HepG2 (cell line): Measurements from ENCODE around the gene MAP3K3.

Source experiments
- EP300 ChIP-seq, 3 experiments: sonication (generic) in 1 of 3; formaldehyde crosslinking in 1 of 3; IDR thresholded peaks; 2 replicates each; pipeline versions ENCODE4 v1.5.1 to v1.6.1; 2011 to 2020; ENCODE audit warnings: low read depth in 2 of 3, low read length in 2 of 3, borderline replicate concordance in 1 of 3, improper control_type of control experiment in 1 of 3, mild to moderate bottlenecking in 1 of 3, missing genetic modification reagents in 1 of 3, moderate library complexity in 1 of 3
- GABPA ChIP-seq, 2 experiments: IDR thresholded peaks; 2 replicates each; pipeline ENCODE4 v1.6.1; 2011 to 2016; ENCODE audit warnings: low read depth in 2 of 2, low read length in 1 of 2, missing biosample characterization in 1 of 2, missing genetic modification characterization in 1 of 2
- PHF21A ChIP-seq: sonication (generic); formaldehyde crosslinking; IDR thresholded peaks from 2 replicates; pipeline ENCODE4 v1.5.0; 2020; ENCODE audit warnings: mild to moderate bottlenecking, missing genetic modification reagents
- YY1 ChIP-seq: IDR thresholded peaks from 2 replicates; pipeline ENCODE4 v1.6.1; 2011; ENCODE audit warnings: low read length, low read depth, moderate library complexity, mild to moderate bottlenecking; ENCODE audit not compliant: insufficient read depth, insufficient replicate concordance
- ZNF180 ChIP-seq: sonication (generic); formaldehyde crosslinking; IDR thresholded peaks from 2 replicates; pipeline ENCODE4 v1.4.0; 2020; ENCODE audit warnings: low read depth, missing genetic modification reagents, borderline replicate concordance
- ZNF296 ChIP-seq: sonication (generic); formaldehyde crosslinking; conservative IDR thresholded peaks from 2 replicates; pipeline ENCODE4 v1.5.0; 2020; ENCODE audit warnings: mild to moderate bottlenecking, missing genetic modification reagents
- ZNF768 ChIP-seq: sonication (generic); formaldehyde crosslinking; IDR thresholded peaks from 2 replicates; pipeline ENCODE4 v1.4.0; 2020; ENCODE audit warnings: missing genetic modification reagents
- TF ChIP-seq, protein P1 (sequence below): sonication (generic); formaldehyde crosslinking; IDR thresholded peaks from 2 replicates; pipeline ENCODE4 v1.5.0; 2020; ENCODE audit warnings: mild to moderate bottlenecking, missing genetic modification reagents, moderate library complexity
- TF ChIP-seq, protein P2 (sequence below): IDR thresholded peaks from 2 replicates; pipeline ENCODE4 v1.6.1; 2018; ENCODE audit warnings: missing genetic modification reagents

DNA sequence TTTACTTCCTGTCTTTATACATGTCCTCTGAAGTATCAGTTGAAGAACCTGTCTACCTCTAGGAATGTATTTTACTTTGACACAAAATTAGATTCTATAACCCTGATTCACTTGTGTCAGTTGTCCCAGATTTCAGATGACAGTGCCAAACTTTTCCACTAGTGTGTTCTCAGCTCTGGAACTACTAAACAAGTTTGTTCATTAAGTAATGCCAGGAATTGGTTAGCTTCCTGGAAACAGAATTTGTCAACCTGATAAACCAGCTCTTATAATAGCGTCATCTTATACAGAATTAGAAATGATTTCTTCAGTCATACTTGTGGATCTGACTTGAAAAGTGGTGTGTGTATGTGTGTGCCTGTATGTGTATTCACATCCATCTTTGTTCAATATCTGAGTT is 7.4 kb downstream of the MAP3K3 start:
- TF ChIP-seq ZNF180 (CRISPR knock-in tag) (no peak), ZNF296 (CRISPR knock-in tag) (no peak), GABPA (IDR thresholded peaks at IDR 0.05; ENCODE audit: low read depth, low read length) (no peak), GABPA (CRISPR knock-in tag; IDR thresholded peaks at IDR 0.05; ENCODE audit: low read depth) (no peak), ZNF768 (CRISPR knock-in tag) (no peak), YY1 (no peak), EP300 (IDR thresholded peaks at IDR 0.05; ENCODE audit: low read depth in 2 of 2, low read length in 2 of 2) (no peak), EP300 (CRISPR knock-in tag; IDR thresholded peaks at IDR 0.05; ENCODE audit: borderline replicate concordance) (no peak), PHF21A (CRISPR knock-in tag) (no peak)
- TF ChIP-seq, protein P1, sequence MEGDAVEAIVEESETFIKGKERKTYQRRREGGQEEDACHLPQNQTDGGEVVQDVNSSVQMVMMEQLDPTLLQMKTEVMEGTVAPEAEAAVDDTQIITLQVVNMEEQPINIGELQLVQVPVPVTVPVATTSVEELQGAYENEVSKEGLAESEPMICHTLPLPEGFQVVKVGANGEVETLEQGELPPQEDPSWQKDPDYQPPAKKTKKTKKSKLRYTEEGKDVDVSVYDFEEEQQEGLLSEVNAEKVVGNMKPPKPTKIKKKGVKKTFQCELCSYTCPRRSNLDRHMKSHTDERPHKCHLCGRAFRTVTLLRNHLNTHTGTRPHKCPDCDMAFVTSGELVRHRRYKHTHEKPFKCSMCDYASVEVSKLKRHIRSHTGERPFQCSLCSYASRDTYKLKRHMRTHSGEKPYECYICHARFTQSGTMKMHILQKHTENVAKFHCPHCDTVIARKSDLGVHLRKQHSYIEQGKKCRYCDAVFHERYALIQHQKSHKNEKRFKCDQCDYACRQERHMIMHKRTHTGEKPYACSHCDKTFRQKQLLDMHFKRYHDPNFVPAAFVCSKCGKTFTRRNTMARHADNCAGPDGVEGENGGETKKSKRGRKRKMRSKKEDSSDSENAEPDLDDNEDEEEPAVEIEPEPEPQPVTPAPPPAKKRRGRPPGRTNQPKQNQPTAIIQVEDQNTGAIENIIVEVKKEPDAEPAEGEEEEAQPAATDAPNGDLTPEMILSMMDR (CRISPR knock-in tag): no peak
- TF ChIP-seq, protein P2, sequence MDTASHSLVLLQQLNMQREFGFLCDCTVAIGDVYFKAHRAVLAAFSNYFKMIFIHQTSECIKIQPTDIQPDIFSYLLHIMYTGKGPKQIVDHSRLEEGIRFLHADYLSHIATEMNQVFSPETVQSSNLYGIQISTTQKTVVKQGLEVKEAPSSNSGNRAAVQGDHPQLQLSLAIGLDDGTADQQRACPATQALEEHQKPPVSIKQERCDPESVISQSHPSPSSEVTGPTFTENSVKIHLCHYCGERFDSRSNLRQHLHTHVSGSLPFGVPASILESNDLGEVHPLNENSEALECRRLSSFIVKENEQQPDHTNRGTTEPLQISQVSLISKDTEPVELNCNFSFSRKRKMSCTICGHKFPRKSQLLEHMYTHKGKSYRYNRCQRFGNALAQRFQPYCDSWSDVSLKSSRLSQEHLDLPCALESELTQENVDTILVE (CRISPR knock-in tag): no peak
